SHP77 treated with DMSO at 0.1 percent for 48 hours (cell line): ENCODE data around the gene ZEB2.

ENCODE experiments used
- DNase-seq: peaks from one replicate; lab custom pipeline; 2025; lab: John Stamatoyannopoulos, UW

The ZEB2 gene

DNA sequence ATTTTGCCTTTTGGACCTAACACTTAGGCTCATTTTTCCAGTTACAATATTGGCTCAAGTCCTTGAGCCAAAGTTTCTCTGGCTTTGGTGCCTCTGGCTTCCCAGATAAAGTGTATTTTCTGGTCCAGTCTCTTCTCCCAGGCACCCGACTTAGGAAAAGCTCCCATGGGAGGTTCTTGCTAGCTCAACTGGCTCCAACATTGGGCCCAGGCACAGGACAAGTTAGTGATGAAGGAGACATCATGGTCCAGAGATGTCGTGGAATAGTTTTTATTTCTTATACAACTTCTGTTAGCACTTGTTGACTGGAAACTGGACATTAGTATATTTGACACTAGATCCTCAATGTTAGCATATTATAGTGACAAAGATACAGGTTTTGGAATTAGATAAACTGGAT lies 8.2 kb upstream of the ZEB2 start:
- no peak for DNase-seq

- DNase-seq, result no peak
Observed at GRCh38 chr2:144526831-144527230, 6.9 kb upstream of the ZEB2 start.

- DNase-seq, result no peak
Observed at GRCh38 chr2:144524118-144525009, 4.4 kb upstream of the ZEB2 start.

DNA sequence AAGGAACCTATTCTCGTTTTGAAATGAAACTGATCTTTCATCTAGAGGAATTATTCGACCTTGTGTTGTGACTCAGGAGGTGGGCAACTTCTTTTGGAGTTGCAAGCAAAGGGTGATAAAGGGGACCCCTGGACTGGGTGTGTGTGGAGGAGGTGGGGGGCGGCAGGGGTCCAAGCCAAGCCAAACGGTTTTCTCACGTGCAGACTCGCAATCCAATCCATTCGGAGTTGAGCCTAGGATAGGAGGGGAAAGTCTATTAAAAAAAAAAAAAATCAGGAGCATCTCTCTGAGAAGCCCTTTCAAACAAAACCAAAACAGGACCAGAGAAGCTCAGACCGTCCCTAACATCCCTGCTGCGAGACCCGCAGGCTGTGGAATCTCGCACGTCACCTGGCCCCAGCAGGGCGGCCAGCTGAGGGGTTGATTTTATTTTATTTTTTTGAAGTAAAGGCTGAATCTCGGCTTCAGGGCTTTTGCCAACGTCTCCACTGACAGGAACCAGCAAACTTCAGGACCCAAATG lies 3.7 kb upstream of the ZEB2 start:
- no peak for DNase-seq

GRCh38 chr2:144522897-144523595 lies 3.1 kb upstream of the ZEB2 start:
- no peak for DNase-seq

DNA sequence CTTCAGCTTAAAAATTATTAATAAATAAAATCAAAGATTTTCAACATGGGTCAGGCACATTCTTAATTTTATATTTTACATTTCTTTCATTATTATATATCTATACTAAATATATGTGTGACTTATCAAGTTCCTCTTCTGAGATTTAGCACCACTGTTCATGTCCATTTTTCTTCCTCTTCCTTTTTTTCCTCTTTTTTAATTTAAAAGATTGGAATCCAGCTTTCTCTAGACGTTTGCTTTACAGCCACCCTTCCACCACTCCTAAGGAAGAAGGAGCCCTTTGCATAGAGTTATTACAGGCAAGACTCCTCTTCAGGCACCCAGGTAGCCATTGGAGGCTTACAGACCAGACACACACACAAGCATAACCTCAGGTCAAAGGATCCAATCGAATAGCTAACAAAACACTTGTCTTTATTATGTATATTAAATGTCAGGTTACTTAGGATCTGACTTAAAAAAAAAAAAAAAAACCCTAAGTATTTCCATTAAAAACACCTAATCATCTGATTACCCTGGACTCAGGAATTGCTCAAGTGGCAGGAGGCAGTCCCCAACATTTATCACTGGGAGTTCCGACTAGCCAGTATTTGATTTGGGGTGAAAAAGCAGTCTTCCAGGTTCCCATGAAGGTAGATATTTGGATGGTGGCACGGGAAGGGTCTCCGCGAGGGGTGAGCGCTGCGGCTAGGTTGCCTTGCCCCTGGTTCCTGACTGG lies 2.4 kb upstream of the ZEB2 start:
- DNase-seq, result no peak

GRCh38 chr2:144521686-144522085 lies 1.8 kb upstream of the ZEB2 start:
- no peak for DNase-seq

- no peak for DNase-seq
Observed at GRCh38 chr2:144520756-144521487, 1.0 kb upstream of the ZEB2 start.

DNA sequence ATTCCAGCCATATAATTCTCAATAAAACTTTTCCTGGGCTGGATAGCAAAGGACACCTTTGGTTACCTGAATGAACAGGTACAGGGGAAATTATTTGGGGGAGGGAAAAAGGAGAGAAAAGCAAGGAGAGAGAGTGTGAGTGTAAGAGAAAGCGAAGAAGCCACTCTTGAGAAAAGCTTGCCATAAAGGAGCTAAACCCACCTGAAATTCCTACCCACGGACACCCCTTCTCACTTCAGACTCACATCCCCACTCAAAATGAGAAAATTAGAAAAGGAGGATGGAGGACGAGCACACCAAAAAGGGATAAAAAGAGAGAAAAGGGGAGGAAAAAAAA lies 354 bp downstream of the ZEB2 start:
- no peak for DNase-seq

GRCh38 chr2:144518748-144519596 lies 947 bp downstream of the ZEB2 start:
- no peak for DNase-seq

DNA sequence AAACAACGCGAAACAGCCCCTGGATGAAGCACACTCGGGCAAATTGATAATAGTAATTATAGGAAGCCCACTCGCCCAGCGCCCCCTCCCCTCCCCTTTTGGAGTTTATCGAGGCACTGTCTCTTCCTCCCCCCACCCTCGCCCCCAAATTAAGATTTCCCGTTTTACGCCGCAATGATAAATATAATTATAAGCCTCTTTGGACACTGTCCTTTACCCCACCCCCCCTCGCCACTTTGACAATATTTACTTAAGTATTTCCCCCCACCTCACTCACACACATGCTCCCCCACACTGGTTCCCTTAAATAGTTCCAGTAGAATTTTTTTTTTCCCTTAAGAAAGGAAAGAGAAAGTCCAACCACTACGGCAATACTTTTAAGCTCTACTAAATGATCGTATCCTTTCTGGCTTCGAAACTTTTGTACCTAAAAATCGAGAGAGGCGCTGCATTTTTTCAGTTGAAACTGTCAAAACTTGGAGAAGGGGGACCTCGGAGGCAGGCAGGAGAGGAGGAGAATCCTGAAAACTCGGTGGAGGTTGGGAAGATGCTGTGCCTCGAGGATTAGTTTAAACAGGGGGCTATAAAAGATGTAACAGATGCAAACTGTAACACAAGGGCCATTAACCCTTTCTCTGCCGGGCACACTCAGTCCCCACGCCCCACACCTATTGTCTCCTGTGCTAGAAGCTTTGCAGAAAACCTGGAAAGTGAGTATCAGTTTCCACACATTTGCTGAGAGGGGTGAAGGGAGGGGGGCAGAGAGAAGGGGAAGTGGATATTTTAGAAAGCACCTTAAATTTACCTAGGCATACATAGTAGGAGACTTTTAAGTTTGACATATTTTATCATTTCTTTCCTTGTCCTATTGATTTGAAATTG lies 1.8 kb downstream of the ZEB2 start:
- no peak for DNase-seq

DNA sequence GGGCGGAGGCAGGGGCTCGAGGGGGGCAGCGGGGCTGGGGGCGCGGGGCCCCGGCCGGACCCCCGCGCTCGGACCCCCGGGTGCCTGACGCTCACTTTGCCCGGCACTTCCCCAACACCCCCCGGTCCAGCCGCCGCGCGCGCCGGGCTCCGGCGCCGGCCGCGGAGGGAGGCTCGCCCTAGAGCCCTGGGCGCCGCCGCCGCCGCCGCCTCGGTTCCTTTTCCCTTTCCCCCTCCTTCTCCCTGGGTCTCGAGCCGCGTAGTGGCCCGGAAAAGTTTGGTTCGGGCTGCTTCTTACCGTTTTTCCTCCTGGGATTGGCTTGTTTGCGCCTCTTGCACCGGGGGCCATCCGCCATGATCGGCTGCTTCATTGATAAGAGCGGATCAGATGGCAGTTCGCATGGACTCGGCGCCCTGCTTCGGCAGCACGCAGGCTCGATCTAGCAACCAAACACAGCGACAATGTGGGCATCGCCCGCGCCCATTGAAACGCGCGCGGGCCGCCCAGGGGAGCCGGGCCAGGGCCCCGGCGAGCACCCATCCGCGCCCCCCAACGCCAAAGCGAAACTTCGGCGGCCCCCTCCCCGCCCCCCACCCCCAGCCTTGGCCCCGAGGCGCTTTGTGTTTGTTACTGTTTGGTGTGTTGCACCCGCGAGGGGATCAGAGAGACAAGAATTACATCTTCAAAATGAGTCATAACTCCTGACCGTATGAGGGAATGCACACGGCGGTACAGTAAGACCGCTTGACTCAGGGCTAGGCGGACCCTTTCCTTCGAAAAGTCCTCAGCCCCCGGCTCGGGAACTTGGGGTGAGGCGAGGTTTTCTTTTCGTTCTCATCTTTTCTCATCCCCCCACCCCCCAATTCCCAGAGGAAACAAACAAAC lies 2.7 kb downstream of the ZEB2 start:
- DNase-seq, result no peak

- DNase-seq, result no peak
Observed at GRCh38 chr2:144516411-144516980, 3.4 kb downstream of the ZEB2 start.

- no peak for DNase-seq
Observed at GRCh38 chr2:144515696-144516410, 4.1 kb downstream of the ZEB2 start.

DNA sequence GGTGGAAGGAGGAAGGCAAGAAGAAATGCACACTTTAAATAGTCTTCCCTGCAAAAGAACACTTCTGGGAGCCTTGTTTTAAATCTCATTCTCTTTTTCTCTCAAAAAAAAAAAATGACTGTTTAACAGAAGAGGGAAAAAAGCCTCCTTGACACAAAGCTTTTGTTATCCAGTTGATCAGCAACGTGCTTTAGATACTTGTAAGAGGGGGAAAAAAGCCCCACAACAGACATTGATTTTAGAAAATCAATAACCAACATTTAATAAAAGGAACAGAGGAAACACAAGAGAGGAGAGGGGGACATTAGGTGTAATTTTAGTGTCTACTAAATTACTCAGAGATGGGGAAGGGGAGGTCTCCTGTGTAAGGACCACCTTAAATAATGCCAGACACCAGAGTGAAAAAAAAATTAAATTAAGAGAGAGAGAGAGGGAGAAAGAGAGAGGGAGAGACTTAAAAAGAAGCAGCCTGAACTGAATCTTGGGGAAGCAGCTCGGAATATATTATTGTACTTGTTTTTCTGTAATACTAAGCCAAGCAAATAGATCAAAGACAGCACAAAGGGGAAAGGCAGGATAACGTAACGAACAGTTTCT lies 4.7 kb downstream of the ZEB2 start:
- DNase-seq, result no peak

DNA sequence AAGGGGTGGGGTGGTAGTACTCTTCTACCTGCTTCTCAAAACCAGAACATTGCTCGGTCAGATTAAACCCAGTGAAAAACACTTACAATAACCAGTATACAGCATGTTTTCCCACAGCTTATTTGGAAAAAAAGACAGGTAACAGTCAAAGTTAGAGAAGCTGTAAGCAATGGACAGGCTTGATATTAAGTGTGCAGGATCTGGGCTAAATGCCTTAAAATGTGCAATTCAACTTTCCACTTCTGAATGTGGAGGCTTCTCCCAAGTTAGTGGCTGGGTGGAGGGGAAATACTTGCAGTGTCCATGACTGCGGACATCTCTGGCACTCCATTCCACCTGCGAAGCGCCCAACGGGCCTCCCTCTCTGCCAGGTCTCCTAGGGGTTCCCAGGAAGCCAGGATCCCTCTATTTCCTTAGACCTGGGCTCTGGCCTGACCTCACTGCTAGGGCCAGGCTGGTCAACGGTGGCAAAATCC lies 5.3 kb downstream of the ZEB2 start:
- no peak for DNase-seq

DNA sequence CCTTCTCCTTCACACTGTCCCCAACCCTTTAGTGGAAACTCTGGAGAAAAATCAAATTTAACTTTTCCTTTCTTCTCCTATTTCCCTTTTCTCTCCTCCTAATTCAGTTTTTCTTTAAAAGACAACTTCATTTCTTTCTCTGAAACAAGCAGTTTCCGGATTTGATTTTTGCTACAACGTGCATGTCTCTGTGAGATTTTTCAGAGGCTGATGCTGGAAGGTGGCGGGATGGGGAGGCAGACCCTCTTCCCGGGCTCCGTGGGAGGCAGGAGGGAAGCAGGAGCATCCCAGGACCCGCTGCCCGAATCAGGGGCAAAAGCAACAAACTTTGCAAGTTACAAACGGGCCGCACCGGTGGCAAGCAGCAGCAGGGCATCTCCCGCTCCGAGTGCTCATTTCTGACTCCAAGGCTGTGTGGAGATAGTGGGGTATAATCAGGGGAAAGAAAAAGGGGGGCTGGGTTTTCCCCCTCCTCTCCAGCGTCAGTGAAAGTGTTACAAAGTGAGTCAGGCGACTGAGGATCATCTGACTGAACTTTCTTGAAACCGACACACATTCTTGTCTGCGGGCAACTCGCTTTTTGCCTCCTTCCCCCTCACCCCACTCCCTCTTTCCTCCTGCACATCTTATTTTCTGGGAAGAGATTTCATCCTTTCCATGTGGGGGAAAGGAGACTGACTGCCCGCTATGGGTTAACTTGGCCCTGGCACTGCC lies 6.4 kb downstream of the ZEB2 start:
- DNase-seq, result no peak
